Activated naive CD4-positive, alpha-beta T cell treated with anti-CD3 and anti-CD28 coated beads for 36 hours (primary cell): ENCODE results near the gene KAZN. TPM values are rescaled to one million over a fixed set of nuclear protein-coding genes. Genes with fewer than 3 reads are reported as not detected.

ENCODE experiments used
- CTCF ChIA-PET: fragments of 350-600 bp; sonication (Branson Sonifier 250); formaldehyde crosslinking; loops from one replicate; lab custom pipeline; 2021; ENCODE audit warnings: antibody characterized with exemption; lab: Charles Lee
- DNase-seq: peaks from one replicate; pipeline ENCODE4 v3.0.0-alpha.2; 2020
- H3K27ac Mint-ChIP-seq: one replicate; pipeline ENCODE4 v1.8.0; 2021; ENCODE audit warnings: mild to moderate bottlenecking, mixed read lengths
- H3K27me3 Mint-ChIP-seq: one replicate; pipeline ENCODE4 v1.8.0; 2021; ENCODE audit warnings: low read depth, mixed read lengths
- H3K36me3 Mint-ChIP-seq: one replicate; pipeline ENCODE4 v1.8.0; 2021; ENCODE audit warnings: low read depth, mixed read lengths
- H3K4me1 Mint-ChIP-seq: one replicate; pipeline ENCODE4 v1.8.0; 2021; ENCODE audit warnings: low read depth, mixed read lengths
- H3K4me3 Mint-ChIP-seq: one replicate; pipeline ENCODE4 v1.8.0; 2021; ENCODE audit warnings: mild to moderate bottlenecking, moderate library complexity, mixed read lengths
- H3K9me3 Mint-ChIP-seq: one replicate; pipeline ENCODE4 v1.8.0; 2021; ENCODE audit warnings: mixed read lengths
- intact Hi-C: fragments of 100-400 bp; cut with micrococcal nuclease; formaldehyde crosslinking; loops from one replicate; pipeline ENCODE4 v1.15.1; 2023
- total RNA-seq, 2 experiments: library from RNA; stranded (reverse); gene quantifications; one replicate each; pipeline ENCODE4 v1.2.3, GENCODE V29; 2021

KAZN gene
- total RNA-seq, 2 experiments from 2014 or later = 0.55 to 0.59 TPM

DNA sequence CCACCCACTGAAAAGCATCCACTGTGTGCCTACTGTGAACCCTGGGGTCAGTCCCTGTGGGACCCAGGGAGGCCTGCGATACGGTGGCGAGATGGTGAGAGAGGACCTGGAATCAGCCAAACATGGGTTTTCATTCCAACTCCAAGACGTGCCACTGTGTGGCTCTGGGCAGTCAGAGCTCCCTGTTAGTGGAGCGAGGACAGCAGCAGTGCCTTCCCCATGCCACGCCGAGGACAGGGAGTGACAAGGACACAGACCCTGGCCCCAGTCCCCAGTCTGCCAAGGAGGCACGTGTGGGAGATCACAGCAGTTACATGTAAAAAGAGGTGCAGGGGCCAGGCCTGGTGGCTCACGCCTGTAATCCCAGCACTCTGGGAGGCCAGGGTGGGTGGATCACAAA is 504.2 kb downstream of the KAZN start:
- H3K27me3 Mint-ChIP-seq = peaks cover 33% of the 10 kb centered on the region
- peaks cover 4% of the 10 kb centered on the region for H3K4me1 Mint-ChIP-seq
- intact Hi-C loops = loop anchor here (5.0 kb wide), 1 partner anchor 325 kb away; no protein-coding TSS in a partner anchor
- no peaks in the 10 kb centered on the region for H3K9me3 Mint-ChIP-seq
- no peak overlapping the region for H3K27ac Mint-ChIP-seq
- H3K4me3 Mint-ChIP-seq = no peak overlapping the region
- H3K36me3 Mint-ChIP-seq = no peaks in the 10 kb centered on the region
- CTCF ChIA-PET = no interaction called here
- DNase-seq = no peak

DNA sequence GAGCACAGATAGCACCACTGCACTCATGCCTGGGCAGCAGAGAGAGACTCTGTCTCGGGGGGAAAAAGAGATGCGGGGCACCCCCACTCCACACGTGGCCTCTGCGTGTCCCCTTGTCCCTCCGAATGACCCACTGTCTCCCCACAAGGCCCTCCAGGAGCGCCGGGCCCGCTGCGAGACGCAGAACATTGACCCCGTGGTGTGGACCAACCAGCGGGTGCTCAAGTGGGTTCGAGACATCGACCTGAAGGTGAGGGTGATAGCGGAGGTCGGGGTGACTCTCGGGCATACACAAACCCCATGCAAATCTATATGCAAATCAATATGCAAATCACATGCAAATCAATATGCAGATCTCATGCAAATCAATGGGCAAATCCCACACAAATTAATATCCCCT is 504.7 kb downstream of the KAZN start:
- Mint-ChIP-seq H3K36me3 (no peaks in the 10 kb centered on the region), H3K4me3 (no peak overlapping the region), H3K4me1 (peaks cover 4% of the 10 kb centered on the region), H3K9me3 (no peaks in the 10 kb centered on the region), H3K27ac (no peak overlapping the region), H3K27me3 (peaks cover 33% of the 10 kb centered on the region)
- no peak for DNase-seq
- intact Hi-C loops = loop anchor here (5.0 kb wide), 1 partner anchor 326 kb away; no protein-coding TSS in a partner anchor
- CTCF ChIA-PET = no interaction called here

- Mint-ChIP-seq H3K27ac (no peak overlapping the region), H3K9me3 (no peaks in the 10 kb centered on the region), H3K4me3 (no peak overlapping the region), H3K36me3 (no peaks in the 10 kb centered on the region), H3K4me1 (peaks cover 4% of the 10 kb centered on the region), H3K27me3 (peaks cover 32% of the 10 kb centered on the region)
- CTCF ChIA-PET = no interaction called here
- no peak for DNase-seq
- intact Hi-C loops = loop anchor here (5.0 kb wide), 1 partner anchor 327 kb away; no protein-coding TSS in a partner anchor
These were observed 505.4 kb downstream of the KAZN start for GRCh38 chr1:15103906-15104305.

- Mint-ChIP-seq H3K4me1 (peaks cover 4% of the 10 kb centered on the region), H3K4me3 (no peak overlapping the region), H3K27ac (no peak overlapping the region), H3K9me3 (no peaks in the 10 kb centered on the region), H3K27me3 (peaks cover 25% of the 10 kb centered on the region), H3K36me3 (no peaks in the 10 kb centered on the region)
- CTCF ChIA-PET = no interaction called here
- intact Hi-C loops = loop anchor here (5.0 kb wide), 1 partner anchor 327 kb away; no protein-coding TSS in a partner anchor
- no peak for DNase-seq
These were observed 506.3 kb downstream of the KAZN start for GRCh38 chr1:15104768-15105167.

- Mint-ChIP-seq H3K9me3 (no peaks in the 10 kb centered on the region), H3K4me1 (no peaks in the 10 kb centered on the region), H3K27me3 (peaks cover 11% of the 10 kb centered on the region), H3K36me3 (no peaks in the 10 kb centered on the region), H3K27ac (no peak overlapping the region), H3K4me3 (no peak overlapping the region)
- intact Hi-C loops = no loop called here
- no peak for DNase-seq
- CTCF ChIA-PET = no interaction called here
These were observed 508.1 kb downstream of the KAZN start for GRCh38 chr1:15106608-15107007.

DNA sequence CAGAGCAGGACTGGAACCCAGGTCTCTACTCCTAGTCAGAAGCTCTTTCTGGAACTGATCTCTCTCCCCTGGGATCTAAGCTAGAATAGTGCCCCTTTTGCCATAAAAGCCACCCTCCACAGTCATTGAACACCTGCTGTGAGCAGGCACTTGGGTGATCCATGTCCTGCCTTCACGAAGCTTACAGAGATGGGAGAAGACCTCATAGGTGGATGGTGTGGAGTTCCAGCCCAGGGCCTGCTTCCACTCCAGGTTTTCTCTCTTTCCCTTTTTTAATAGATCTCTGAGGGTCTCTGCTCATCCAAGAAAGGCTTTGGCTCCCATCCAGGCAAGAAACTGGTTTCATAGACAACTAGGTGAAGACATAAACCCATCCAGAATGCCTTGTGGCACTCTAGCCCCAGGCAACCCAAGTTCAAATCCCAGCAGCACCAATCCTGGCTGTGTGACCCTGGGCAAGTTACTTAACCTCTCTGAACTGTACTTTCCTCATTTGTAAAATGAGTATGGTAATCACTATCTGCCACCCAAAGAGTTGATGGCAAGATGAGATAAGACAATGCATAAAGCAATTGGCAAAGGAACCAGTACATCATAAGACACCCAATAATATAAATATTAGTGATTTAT is 508.7 kb downstream of the KAZN start:
- intact Hi-C loops = no loop called here
- DNase-seq = no peak
- H3K4me3 Mint-ChIP-seq = no peak overlapping the region
- no peaks in the 10 kb centered on the region for H3K36me3 Mint-ChIP-seq
- H3K27me3 Mint-ChIP-seq = peaks cover 8% of the 10 kb centered on the region
- no peak overlapping the region for H3K27ac Mint-ChIP-seq
- peaks cover 3% of the 10 kb centered on the region for H3K4me1 Mint-ChIP-seq
- CTCF ChIA-PET = no interaction called here
- H3K9me3 Mint-ChIP-seq = no peaks in the 10 kb centered on the region

GRCh38 chr1:15107911-15108310 is 509.4 kb downstream of the KAZN start:
- intact Hi-C loops = no loop called here
- Mint-ChIP-seq H3K4me1 (peaks cover 10% of the 10 kb centered on the region), H3K4me3 (no peak overlapping the region), H3K27ac (no peak overlapping the region), H3K36me3 (no peaks in the 10 kb centered on the region), H3K9me3 (no peaks in the 10 kb centered on the region), H3K27me3 (peaks cover 8% of the 10 kb centered on the region)
- no peak for DNase-seq
- CTCF ChIA-PET = no interaction called here

DNA sequence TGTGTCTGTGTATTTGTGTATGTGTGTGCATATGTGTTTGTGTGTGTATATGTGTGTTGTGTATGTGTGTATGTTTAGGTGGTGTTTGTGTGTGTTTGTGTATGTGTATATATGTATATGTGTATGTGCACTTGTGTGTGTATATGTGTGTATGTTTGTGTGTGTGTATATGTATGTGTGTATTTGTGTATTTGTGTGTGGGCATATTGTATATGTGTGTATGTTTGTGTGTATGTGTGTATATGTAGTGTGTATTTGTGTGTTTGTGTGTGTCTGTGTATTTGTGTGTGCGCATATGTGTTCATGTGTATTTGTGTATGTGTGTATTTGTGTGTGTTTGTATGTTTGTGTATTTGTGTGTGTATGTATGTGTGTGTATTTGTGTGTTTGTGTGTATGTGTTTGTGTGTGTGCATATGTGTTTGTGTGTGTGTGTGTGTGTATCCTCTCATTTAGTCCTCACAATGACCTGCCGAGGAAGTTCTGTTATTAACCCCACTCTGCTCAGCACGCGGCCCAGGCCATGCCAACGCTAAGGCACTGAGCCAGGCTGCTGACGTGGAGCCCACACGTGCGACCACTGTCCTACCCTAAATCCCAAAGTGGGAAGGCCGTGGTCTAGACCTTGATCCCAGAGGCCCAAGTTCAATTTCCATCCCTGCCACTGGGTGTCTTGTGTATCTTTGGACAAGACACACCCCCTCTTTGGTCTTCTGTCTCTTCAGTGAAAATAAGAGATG is 511.8 kb downstream of the KAZN start:
- intact Hi-C loops = no loop called here
- Mint-ChIP-seq H3K27ac (no peak overlapping the region), H3K9me3 (no peaks in the 10 kb centered on the region), H3K36me3 (no peaks in the 10 kb centered on the region), H3K4me3 (no peak overlapping the region), H3K4me1 (peaks cover 10% of the 10 kb centered on the region), H3K27me3 (peaks cover 8% of the 10 kb centered on the region)
- CTCF ChIA-PET = interaction anchor here (0.6 kb wide), 1 partner anchor 47 kb away, joined by 3 read pairs; no protein-coding TSS in a partner anchor
- no peak for DNase-seq

DNA sequence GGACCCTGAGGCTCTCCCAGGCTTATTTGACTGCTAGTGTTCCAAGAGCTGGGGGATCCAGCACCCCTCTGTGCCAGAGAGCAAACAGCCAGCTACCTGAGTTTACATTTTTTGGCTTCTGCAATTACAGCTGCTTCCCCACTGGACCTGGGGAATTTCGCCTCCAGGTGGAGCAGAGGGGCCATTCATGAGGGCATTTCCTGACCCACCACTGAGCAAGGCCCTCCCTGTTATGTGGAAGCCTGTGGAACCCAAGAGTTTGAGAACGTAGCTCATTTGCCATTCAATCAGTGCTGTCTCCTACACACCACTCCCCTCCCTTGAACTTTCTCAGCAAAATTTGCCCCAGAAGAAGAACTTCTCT is 512.4 kb downstream of the KAZN start:
- no peak for DNase-seq
- intact Hi-C loops = no loop called here
- CTCF ChIA-PET = interaction anchor here (0.6 kb wide), 1 partner anchor 48 kb away, joined by 3 read pairs; no protein-coding TSS in a partner anchor

GRCh38 chr1:15113146-15113545 is 514.7 kb downstream of the KAZN start:
- H3K4me3 Mint-ChIP-seq = no peak overlapping the region
- intact Hi-C loops = no loop called here
- peaks cover 10% of the 10 kb centered on the region for H3K4me1 Mint-ChIP-seq
- no peak for DNase-seq
- H3K36me3 Mint-ChIP-seq = no peaks in the 10 kb centered on the region
- H3K27ac Mint-ChIP-seq = no peak overlapping the region
- H3K9me3 Mint-ChIP-seq = no peaks in the 10 kb centered on the region
- CTCF ChIA-PET = interaction anchor here (1.2 kb wide), 1 partner anchor 50 kb away, joined by 5 read pairs; no protein-coding TSS in a partner anchor
- H3K27me3 Mint-ChIP-seq = no peaks in the 10 kb centered on the region

More for the DNA sequence above, 512.4 kb downstream of the KAZN start:
- Mint-ChIP-seq H3K4me1 (peaks cover 10% of the 10 kb centered on the region), H3K9me3 (no peaks in the 10 kb centered on the region), H3K27ac (no peak overlapping the region), H3K4me3 (no peak overlapping the region), H3K36me3 (no peaks in the 10 kb centered on the region), H3K27me3 (peaks cover 6% of the 10 kb centered on the region)

GRCh38 chr1:15114884-15115283 is 516.4 kb downstream of the KAZN start:
- CTCF ChIA-PET = no interaction called here
- intact Hi-C loops = no loop called here
- peaks cover 2% of the 10 kb centered on the region for H3K27me3 Mint-ChIP-seq
- no peak for DNase-seq
- H3K27ac Mint-ChIP-seq = no peak overlapping the region
- no peak overlapping the region for H3K4me3 Mint-ChIP-seq
- H3K4me1 Mint-ChIP-seq = peaks cover 10% of the 10 kb centered on the region
- no peaks in the 10 kb centered on the region for H3K9me3 Mint-ChIP-seq
- H3K36me3 Mint-ChIP-seq = no peaks in the 10 kb centered on the region

DNA sequence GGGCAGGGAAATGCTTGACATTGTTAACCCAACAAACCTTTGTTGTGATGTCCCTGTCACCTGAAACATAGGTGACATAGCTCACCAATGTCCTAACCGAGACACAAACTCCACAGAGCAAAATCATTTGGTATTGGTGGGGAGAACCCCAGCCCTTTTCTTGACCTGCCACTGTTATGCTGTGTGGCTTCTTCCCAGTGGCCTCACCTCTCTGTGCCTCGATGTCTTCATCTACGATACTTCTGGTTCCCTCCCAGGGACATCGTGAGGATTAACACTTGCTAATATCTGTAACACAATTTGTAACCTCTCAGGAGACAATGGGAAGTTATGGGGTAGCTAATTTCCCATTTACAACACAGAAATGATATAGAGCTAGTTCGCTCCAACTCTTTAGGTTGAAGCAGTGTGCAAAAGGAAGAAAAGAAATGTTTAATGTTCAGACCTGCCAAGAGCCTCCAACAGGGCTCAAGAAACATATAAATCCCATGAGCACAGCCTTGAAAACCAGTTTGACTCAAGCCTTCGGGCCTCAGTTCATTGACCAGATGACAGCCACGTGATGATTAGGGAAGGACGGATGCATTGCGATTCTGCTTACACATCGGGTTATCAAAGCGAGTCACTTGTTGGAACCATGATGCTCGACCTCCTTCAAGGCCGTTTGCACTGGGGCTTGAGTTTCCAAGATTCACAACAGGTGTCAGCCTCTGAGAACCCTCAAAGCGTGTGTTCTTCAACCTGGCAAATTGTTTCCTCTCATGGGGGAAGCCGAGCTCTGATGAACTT is 517.3 kb downstream of the KAZN start:
- Mint-ChIP-seq H3K9me3 (no peaks in the 10 kb centered on the region), H3K27ac (no peak overlapping the region), H3K4me3 (no peak overlapping the region), H3K4me1 (peaks cover 10% of the 10 kb centered on the region), H3K27me3 (peaks cover 2% of the 10 kb centered on the region), H3K36me3 (no peaks in the 10 kb centered on the region)
- CTCF ChIA-PET = interaction anchor here (1.3 kb wide), 1 partner anchor 13 kb away, joined by 3 read pairs; no protein-coding TSS in a partner anchor
- intact Hi-C loops = no loop called here
- DNase-seq = no peak
